Upper lobe of right lung (tissue), 1 donor: ENCODE data around the gene KRTDAP. TPM values are rescaled to one million over a fixed set of nuclear protein-coding genes. Genes with fewer than 3 reads are reported as not detected.

Experiments used
- ATAC-seq: fragments of 200-7000 bp; cut with Tn5 transposase; one replicate; pipeline ENCODE4 v1.9.1; 2020; ENCODE audit warnings: mild to moderate bottlenecking, moderate library complexity
- DNase-seq: peaks from one replicate; pipeline ENCODE4 v3.0.0-alpha.2; 2020
- H3K27ac ChIP-seq: fragments of 200-600 bp; one replicate; pipeline ENCODE4 v1.8.0; 2022
- H3K27me3 ChIP-seq: fragments of 200-600 bp; one replicate; pipeline ENCODE4 v1.8.0; 2022; ENCODE audit warnings: mild to moderate bottlenecking
- H3K36me3 ChIP-seq: fragments of 200-600 bp; one replicate; pipeline ENCODE4 v1.8.0; 2022
- H3K4me1 ChIP-seq: fragments of 200-600 bp; one replicate; pipeline ENCODE4 v1.8.0; 2022
- H3K4me3 ChIP-seq: fragments of 200-600 bp; one replicate; pipeline ENCODE4 v1.8.0; 2022; ENCODE audit warnings: mild to moderate bottlenecking
- H3K9me3 ChIP-seq: fragments of 200-600 bp; one replicate; pipeline ENCODE4 v1.8.0; 2022
- CTCF ChIP-seq: fragments of 200-600 bp; IDR thresholded peaks from one replicate; pipeline ENCODE4 v1.8.0; 2022; ENCODE audit warnings: antibody characterized with exemption
- intact Hi-C: fragments of 100-400 bp; cut with DNase I; formaldehyde crosslinking; loops from one replicate; pipeline ENCODE4 v1.11.0; 2022
- long read RNA-seq: library from polyadenylated mRNA; unstranded; transcript quantifications from one replicate; pipeline ENCODE4 v2.0.0, GENCODE V29; 2021
- total RNA-seq: library from RNA; stranded (reverse); fragmentation: NEBNext Ultra II Directional; extraction: Animal tissue kit (Norgen Biotek cat#: 25700); gene quantifications from one replicate; pipeline ENCODE4 v1.2.1, GENCODE V29; 2021
- donor health status: DM: no; HTN: yes; CAD: no; lungs with severe emphysema.

The KRTDAP gene
- total RNA-seq, result not detected
- long read RNA-seq, result 0 reads

- Histone ChIP-seq H3K27me3 (peaks cover 8% of the 10 kb centered on the region), H3K4me1 (peaks cover 3% of the 10 kb centered on the region), H3K27ac (no peak within 1 kb of the TSS), H3K9me3 (no peaks in the 10 kb centered on the region), H3K4me3 (no peak within 1 kb of the TSS), H3K36me3 (no peaks in the 10 kb centered on the region)
- DNase-seq (no peak), ATAC-seq (no peak)
- intact Hi-C loops, result loop anchor here (10.0 kb wide), 1 partner anchor 136 kb away; the partner anchor contains the start of gene FFAR3
- no peak for TF ChIP-seq CTCF
Observed at GRCh38 chr19:35490364-35490763, at the start of gene KRTDAP. Gene KRTDAP, minus strand, starts transcription at chr19:35490464. Its CDS starts 22 bp downstream, at chr19:35490442.

GRCh38 chr19:35539850-35540249 lies 49.6 kb upstream of the KRTDAP start:
- intact Hi-C loops, result no loop called here
- no peak for ATAC-seq
- H3K36me3 ChIP-seq, result no peaks in the 10 kb centered on the region
- no peaks in the 10 kb centered on the region for H3K27me3 ChIP-seq
- H3K4me1 ChIP-seq, result no peaks in the 10 kb centered on the region
- TF ChIP-seq CTCF, result no peak
- H3K9me3 ChIP-seq, result no peaks in the 10 kb centered on the region
- DNase-seq, result no peak
- no peak overlapping the region for H3K27ac ChIP-seq
- H3K4me3 ChIP-seq, result no peak overlapping the region

GRCh38 chr19:35539314-35539713 lies 49.0 kb upstream of the KRTDAP start:
- no peaks in the 10 kb centered on the region for H3K9me3 ChIP-seq
- no peak overlapping the region for H3K4me3 ChIP-seq
- ATAC-seq (no peak), DNase-seq (no peak)
- TF ChIP-seq CTCF, result no peak
- H3K36me3 ChIP-seq, result no peaks in the 10 kb centered on the region
- peaks cover 4% of the 10 kb centered on the region for H3K27me3 ChIP-seq
- H3K4me1 ChIP-seq, result no peaks in the 10 kb centered on the region
- intact Hi-C loops, result no loop called here
- H3K27ac ChIP-seq, result no peak overlapping the region

GRCh38 chr19:35534803-35535480 lies 44.7 kb upstream of the KRTDAP start:
- H3K4me3 ChIP-seq, result no peak overlapping the region
- DNase-seq, result no peak
- peaks cover 5% of the 10 kb centered on the region for H3K4me1 ChIP-seq
- intact Hi-C loops, result no loop called here
- TF ChIP-seq CTCF, result no peak
- H3K27me3 ChIP-seq, result peaks cover 47% of the 10 kb centered on the region
- H3K27ac ChIP-seq, result no peak overlapping the region
- no peaks in the 10 kb centered on the region for H3K36me3 ChIP-seq
- no peaks in the 10 kb centered on the region for H3K9me3 ChIP-seq
- ATAC-seq, result no peak

GRCh38 chr19:35533822-35534392 lies 43.6 kb upstream of the KRTDAP start:
- Histone ChIP-seq H3K36me3 (no peaks in the 10 kb centered on the region), H3K9me3 (no peaks in the 10 kb centered on the region), H3K27ac (no peak overlapping the region), H3K4me3 (no peak overlapping the region), H3K4me1 (peaks cover 5% of the 10 kb centered on the region), H3K27me3 (peaks cover 57% of the 10 kb centered on the region)
- intact Hi-C loops, result no loop called here
- ATAC-seq, result peak; percentile 83
- DNase-seq, result peak; percentile 78
- no peak for TF ChIP-seq CTCF
